GM12891 (cell line): ENCODE measurements around the gene TGFB1.

ENCODE experiments used
- POLR2A ChIP-seq: IDR thresholded peaks from 2 replicates; pipeline ENCODE4 v1.6.1; 2011; ENCODE audit warnings: low read depth, low read length, control low read depth
- POU2F2 ChIP-seq: IDR thresholded peaks from 2 replicates; pipeline ENCODE4 v1.6.1; 2011; ENCODE audit warnings: low read depth, mild to moderate bottlenecking, control low read depth, low read length, moderate library complexity
- TAF1 ChIP-seq: IDR thresholded peaks from 2 replicates; pipeline ENCODE4 v1.6.1; 2011; ENCODE audit warnings: low read depth, low read length, control low read depth

- no peak for TF ChIP-seq POLR2A
- no peak for TF ChIP-seq TAF1
- TF ChIP-seq POU2F2, result no peak
Observed at GRCh38 chr19:41332468-41332867, 21.3 kb downstream of the TGFB1 start.
